ENCODE measurements around the gene PPP1R36.

- TF ChIP-seq CTCF (conservative IDR thresholded peaks at IDR 0.05 in 1 of 2, IDR thresholded peaks at IDR 0.05 in 1 of 2; ENCODE audit: low read depth in 1 of 2, low read length in 2 of 2) (no peak), EZH2 (IDR thresholded peaks at IDR 0.05; ENCODE audit: low read length, missing control alignments) (no peak)
Observed at GRCh38 chr14:64598404-64598803, 48.6 kb downstream of the PPP1R36 start.

Measured in fibroblast of lung (primary cell).